ENCODE results near the gene BGLAP. TPM values are rescaled to one million over a fixed set of nuclear protein-coding genes. Genes with fewer than 3 reads are reported as not detected.

The BGLAP gene
- total RNA-seq, 1 experiment from 2014 or later, result 1.4 TPM

GRCh38 chr1:156268336-156268735 lies 26.4 kb downstream of the BGLAP start:
- RAD21 ChIA-PET (ENCODE audit: low non-redundant PET in 1 of 2, low total read pairs in 2 of 2, uncharacterized antibody in 2 of 2, unreplicated experiment in 2 of 2), result no interaction called here
- intact Hi-C loops (cut with micrococcal nuclease), result no loop called here
- H3K4me1 ChIP-seq (ENCODE audit: control insufficient read depth in 1 of 2, insufficient read depth in 2 of 2, low read length in 2 of 2), result peaks cover 0 to 5% of the 10 kb centered on the region in 2 experiments; a peak in 2 of 4 replicates
- no peak overlapping the region for H3K4me2 ChIP-seq (ENCODE audit: low read length)
- H3K4me3 ChIP-seq (replicated peaks in 1 of 2; ENCODE audit: low read depth in 1 of 2, low read length in 2 of 2), result no peak overlapping the region
- BruUV-seq (replicated peaks), result no TSS peak
- CTCF ChIA-PET, result no interaction called here
- POLR2A ChIA-PET, result no interaction called here
- peaks cover 19% of the 10 kb centered on the region; the same call in 1 of the 2 replicates for H3K79me2 ChIP-seq (ENCODE audit: insufficient read depth, low read length)
- H3K27ac ChIP-seq (ENCODE audit: low read depth, low read length), result no peak overlapping the region
- H4K20me1 ChIP-seq (ENCODE audit: insufficient read depth), result no peaks in the 10 kb centered on the region; the same call in 1 of the 2 replicates
- no peaks in the 10 kb centered on the region for H3K27me3 ChIP-seq (ENCODE audit: insufficient read depth, low read length)
- TF ChIP-seq CBX3 (IDR thresholded peaks at IDR 0.05; ENCODE audit: low read depth), result no peak
- no peak for TF ChIP-seq CEBPB (IDR thresholded peaks at IDR 0.05; ENCODE audit: low read depth)
- TF ChIP-seq CTCF (IDR thresholded peaks at IDR 0.05 in 2 of 3, conservative IDR thresholded peaks at IDR 0.05 in 1 of 3; ENCODE audit: borderline replicate concordance in 1 of 3, insufficient read depth in 1 of 3, low read depth in 2 of 3, low read length in 2 of 3), result no peak
- no peak for TF ChIP-seq SP1 (IDR thresholded peaks at IDR 0.05; ENCODE audit: low read depth)
- no peak for TF ChIP-seq ZFX (IDR thresholded peaks at IDR 0.05)
- TF ChIP-seq ELF1 (IDR thresholded peaks at IDR 0.05; ENCODE audit: borderline replicate concordance, low read depth), result no peak
- no peak for TF ChIP-seq EZH2phosphoT487 (IDR thresholded peaks at IDR 0.05; ENCODE audit: borderline replicate concordance)
- no peak for TF ChIP-seq POLR2A (IDR thresholded peaks at IDR 0.05; ENCODE audit: borderline replicate concordance, extremely low read depth, insufficient read depth, insufficient read length)
- no peak for TF ChIP-seq TCF7L2 (IDR thresholded peaks at IDR 0.05; ENCODE audit: borderline replicate concordance, extremely low read depth, insufficient read depth, insufficient read length)
- TF ChIP-seq JUND (IDR thresholded peaks at IDR 0.05), result no peak
- TF ChIP-seq YY1 (IDR thresholded peaks at IDR 0.05; ENCODE audit: extremely low read depth, insufficient replicate concordance, low read depth, low read length), result no peak
- TF ChIP-seq EZH2 (IDR thresholded peaks at IDR 0.05), result no peak
- TF ChIP-seq FOSL1 (IDR thresholded peaks at IDR 0.05; ENCODE audit: low read depth), result no peak
- no peak for TF ChIP-seq SRF (IDR thresholded peaks at IDR 0.05; ENCODE audit: low read depth)
- TF ChIP-seq EGR1 (IDR thresholded peaks at IDR 0.05; ENCODE audit: low read depth), result no peak
- TF ChIP-seq ATF3 (IDR thresholded peaks at IDR 0.05), result no peak
- no peak for DNase-seq (ENCODE audit: low read depth, low spot score)
- H3K9ac ChIP-seq (ENCODE audit: low read length), result no peak overlapping the region
- ATAC-seq, result no peak
- H3K36me3 ChIP-seq (ENCODE audit: control insufficient read depth in 1 of 2, insufficient read depth in 2 of 2, low read length in 2 of 2), result peaks cover 58 to 72% of the 10 kb centered on the region in 2 experiments
- no peaks in the 10 kb centered on the region for H3K9me2 ChIP-seq (ENCODE audit: insufficient read depth)
- no peaks in the 10 kb centered on the region for H3K9me3 ChIP-seq (ENCODE audit: control insufficient read depth in 1 of 2, insufficient read depth in 1 of 2, low read depth in 1 of 2, low read length in 2 of 2)
- H2AFZ ChIP-seq (ENCODE audit: low read depth, low read length, poor library complexity, severe bottlenecking), result no peak overlapping the region
